Thyroid gland (tissue), 4 donors: ENCODE data around the gene MAML3. TPM values are rescaled to one million over a fixed set of nuclear protein-coding genes. Genes with fewer than 3 reads are reported as not detected.

Experiments used
- DNase-seq, 2 donors: peaks; one replicate each; pipeline ENCODE4 v3.0.0-alpha.2; 2019
- H3K27ac ChIP-seq, 3 donors: fragments of 200-600 bp; sonication (generic); 1 replicate in 2 of 3; 2 replicates in 1 of 3; pipeline ENCODE4 v1.5.1; 2016 to 2019; ENCODE audit warnings: mild to moderate bottlenecking in 1 of 3, moderate library complexity in 1 of 3
- H3K27me3 ChIP-seq: fragments of 200-600 bp; sonication (generic); one replicate; pipeline ENCODE4 v1.5.1; 2019
- H3K36me3 ChIP-seq, 2 donors: fragments of 200-600 bp; sonication (generic); one replicate each; pipeline ENCODE4 v1.5.1; 2016 to 2019
- H3K4me1 ChIP-seq, 2 donors: fragments of 200-600 bp; sonication (generic); one replicate each; pipeline ENCODE4 v1.5.1; 2017 to 2019
- H3K4me3 ChIP-seq, 3 donors: fragments of 200-600 bp; sonication (generic); replicated peaks in 1 of 3; 1 replicate in 2 of 3; 2 replicates in 1 of 3; pipeline ENCODE4 v1.5.1; 2016; ENCODE audit warnings: mild to moderate bottlenecking in 1 of 3
- H3K9me3 ChIP-seq: fragments of 200-600 bp; sonication (generic); one replicate; pipeline ENCODE4 v1.5.1; 2017
- CTCF ChIP-seq, 6 experiments: fragments of 200-600 bp in 3 of 6; fragments of 450-650 bp in 3 of 6; sonication (generic) in 3 of 6; IDR thresholded peaks; one replicate each; pipeline ENCODE4 v1.5.1; 2016 to 2019; ENCODE audit warnings: antibody characterized with exemption in 6 of 6, mild to moderate bottlenecking in 2 of 6, inconsistent platforms in 1 of 6, moderate library complexity in 1 of 6
- POLR2A ChIP-seq, 2 donors: fragments of 450-650 bp; IDR thresholded peaks; one replicate each; pipeline ENCODE4 v1.6.1; 2017; ENCODE audit warnings: antibody characterized with exemption in 2 of 2, mild to moderate bottlenecking in 2 of 2, moderate library complexity in 1 of 2
- whole genome bisulfite sequencing, 2 donors: methylation state at CpG; one replicate each; pipeline ENCODE4 v1.1.5; 2017; 5-methylcytosine and 5-hydroxymethylcytosine counted together
- intact Hi-C: fragments of 100-400 bp; cut with DNase I; formaldehyde crosslinking; loops from one replicate; pipeline ENCODE4 v1.15.1; 2023
- total RNA-seq, 4 donors: library from RNA; depleted of rRNA; stranded (reverse); fragments of >200 nt; gene quantifications; one replicate each; pipeline ENCODE4 v1.2.3, GENCODE V29; 2016

The MAML3 gene
- total RNA-seq, 4 donors from 2014 or later = 5.7 to 14.1 (median 11.4) TPM

- H3K27me3 ChIP-seq = no peaks in the 10 kb centered on the region
- H3K4me1 ChIP-seq = peaks cover 37 to 39% of the 10 kb centered on the region in 2 donors
- no peak for DNase-seq
- TF ChIP-seq POLR2A (IDR thresholded peaks at IDR 0.05) (no peak), CTCF (IDR thresholded peaks at IDR 0.05) (no peak)
- intact Hi-C loops = no loop called here
- H3K9me3 ChIP-seq = no peaks in the 10 kb centered on the region
- 57 to 61% methylated on average over 6 of the region's 6 CpGs for WGBS, 2 donors
- H3K4me3 ChIP-seq = no peak overlapping the region
- peak overlapping the region; percentile 74 to 92 (median 87) for H3K27ac ChIP-seq
- H3K36me3 ChIP-seq = no peaks in the 10 kb centered on the region
Observed at GRCh38 chr4:139763205-139763604, 390.8 kb downstream of the MAML3 start.

- peak in 1 of 2 donors; percentile 7 for DNase-seq
- Histone ChIP-seq H3K27ac (peak overlapping the region; percentile 74 to 92 (median 87)), H3K27me3 (no peaks in the 10 kb centered on the region), H3K9me3 (no peaks in the 10 kb centered on the region), H3K4me1 (peaks cover 37 to 39% of the 10 kb centered on the region in 2 donors), H3K4me3 (no peak overlapping the region), H3K36me3 (no peaks in the 10 kb centered on the region)
- no peak for TF ChIP-seq POLR2A (IDR thresholded peaks at IDR 0.05)
- no peak for TF ChIP-seq CTCF (IDR thresholded peaks at IDR 0.05)
- intact Hi-C loops = no loop called here
- WGBS, 2 donors = 43 to 72% methylated on average over 5 of the region's 5 CpGs
Observed at GRCh38 chr4:139762720-139763119, 391.3 kb downstream of the MAML3 start.

GRCh38 chr4:139761461-139761860 is 392.5 kb downstream of the MAML3 start:
- Histone ChIP-seq H3K27ac (no peak overlapping the region), H3K27me3 (no peaks in the 10 kb centered on the region), H3K9me3 (no peaks in the 10 kb centered on the region), H3K4me1 (peaks cover 33 to 39% of the 10 kb centered on the region in 2 donors), H3K36me3 (no peaks in the 10 kb centered on the region), H3K4me3 (no peak overlapping the region)
- TF ChIP-seq POLR2A (IDR thresholded peaks at IDR 0.05) (no peak), CTCF (IDR thresholded peaks at IDR 0.05) (peak in 1 of 6 experiments; percentile 20)
- 46 to 62% methylated on average over 4 of the region's 4 CpGs for WGBS, 2 donors
- intact Hi-C loops = no loop called here
- no peak for DNase-seq

- 80 to 91% methylated on average over 4 of the region's 4 CpGs for WGBS, 2 donors
- H3K36me3 ChIP-seq = no peaks in the 10 kb centered on the region
- intact Hi-C loops = no loop called here
Observed at GRCh38 chr4:139760567-139760966, 393.4 kb downstream of the MAML3 start.

GRCh38 chr4:139759097-139759496 is 394.9 kb downstream of the MAML3 start:
- no peaks in the 10 kb centered on the region for H3K9me3 ChIP-seq
- H3K4me3 ChIP-seq = no peak overlapping the region
- no peak for DNase-seq
- no peaks in the 10 kb centered on the region for H3K36me3 ChIP-seq
- TF ChIP-seq POLR2A (IDR thresholded peaks at IDR 0.05) (no peak), CTCF (IDR thresholded peaks at IDR 0.05) (no peak)
- 94 to 97% methylated on average over 4 of the region's 4 CpGs for WGBS, 2 donors
- peaks cover 19 to 28% of the 10 kb centered on the region in 2 donors for H3K4me1 ChIP-seq
- H3K27me3 ChIP-seq = no peaks in the 10 kb centered on the region
- intact Hi-C loops = no loop called here
- H3K27ac ChIP-seq = no peak overlapping the region

More at GRCh38 chr4:139760567-139760966, 393.4 kb downstream of the MAML3 start:
- H3K27ac ChIP-seq = no peak overlapping the region
- peaks cover 33 to 39% of the 10 kb centered on the region in 2 donors for H3K4me1 ChIP-seq
- no peaks in the 10 kb centered on the region for H3K9me3 ChIP-seq
- no peak for DNase-seq
- no peak overlapping the region for H3K4me3 ChIP-seq
- H3K27me3 ChIP-seq = no peaks in the 10 kb centered on the region
- TF ChIP-seq CTCF (IDR thresholded peaks at IDR 0.05) (no peak), POLR2A (IDR thresholded peaks at IDR 0.05) (no peak)
